Neural progenitor cell (in vitro differentiated cells): ENCODE results near the gene TSPAN3.

Experiments
- EZH2 ChIP-seq: fragments of 200-600 bp; sonication (generic); IDR thresholded peaks from 2 replicates; pipeline ENCODE4 v1.6.1; 2017; ENCODE audit warnings: antibody characterized with exemption, mild to moderate bottlenecking, moderate library complexity
- EZH2phosphoT487 ChIP-seq: fragments of 200-600 bp; sonication (generic); IDR thresholded peaks from 2 replicates; pipeline ENCODE4 v1.6.1; 2017; ENCODE audit warnings: antibody characterized with exemption
- TF ChIP-seq, protein P1 (sequence below): fragments of 200-600 bp; sonication (generic); IDR thresholded peaks from 2 replicates; pipeline ENCODE4 v1.5.1; 2017; ENCODE audit warnings: antibody characterized with exemption, mild to moderate bottlenecking

DNA sequence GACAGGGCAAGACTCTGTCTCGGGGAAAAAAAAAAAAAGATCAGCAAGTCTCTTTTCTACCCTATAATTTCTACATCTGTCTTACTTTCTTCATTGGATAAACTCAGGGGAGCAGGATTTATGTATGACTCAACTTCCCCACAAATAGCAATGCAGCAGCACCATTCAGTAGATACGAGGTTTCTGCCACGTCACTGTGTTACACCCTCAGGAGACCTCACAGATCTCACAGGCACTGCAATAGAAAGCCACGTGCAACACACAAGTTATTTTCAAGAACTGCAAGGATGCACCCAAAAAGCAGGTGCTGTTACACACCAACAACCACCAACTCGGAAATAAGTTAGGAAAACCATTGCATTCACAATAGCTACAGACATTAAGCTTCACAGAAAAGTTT, 30.2 kb downstream of the TSPAN3 start:
- TF ChIP-seq, protein P1, sequence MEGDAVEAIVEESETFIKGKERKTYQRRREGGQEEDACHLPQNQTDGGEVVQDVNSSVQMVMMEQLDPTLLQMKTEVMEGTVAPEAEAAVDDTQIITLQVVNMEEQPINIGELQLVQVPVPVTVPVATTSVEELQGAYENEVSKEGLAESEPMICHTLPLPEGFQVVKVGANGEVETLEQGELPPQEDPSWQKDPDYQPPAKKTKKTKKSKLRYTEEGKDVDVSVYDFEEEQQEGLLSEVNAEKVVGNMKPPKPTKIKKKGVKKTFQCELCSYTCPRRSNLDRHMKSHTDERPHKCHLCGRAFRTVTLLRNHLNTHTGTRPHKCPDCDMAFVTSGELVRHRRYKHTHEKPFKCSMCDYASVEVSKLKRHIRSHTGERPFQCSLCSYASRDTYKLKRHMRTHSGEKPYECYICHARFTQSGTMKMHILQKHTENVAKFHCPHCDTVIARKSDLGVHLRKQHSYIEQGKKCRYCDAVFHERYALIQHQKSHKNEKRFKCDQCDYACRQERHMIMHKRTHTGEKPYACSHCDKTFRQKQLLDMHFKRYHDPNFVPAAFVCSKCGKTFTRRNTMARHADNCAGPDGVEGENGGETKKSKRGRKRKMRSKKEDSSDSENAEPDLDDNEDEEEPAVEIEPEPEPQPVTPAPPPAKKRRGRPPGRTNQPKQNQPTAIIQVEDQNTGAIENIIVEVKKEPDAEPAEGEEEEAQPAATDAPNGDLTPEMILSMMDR = no peak
- no peak for TF ChIP-seq EZH2
- TF ChIP-seq EZH2phosphoT487 = no peak
